SK-N-SH (cell line): ENCODE results near the gene TAGLN2. TPM values are rescaled to one million over a fixed set of nuclear protein-coding genes. Genes with fewer than 3 reads are reported as not detected.

ENCODE experiments used
- CTCF ChIA-PET: fragments of 300-600, 350-600 bp; formaldehyde crosslinking; extraction: SDS; loops from one replicate; lab custom pipeline; 2021; lab: Yijun Ruan, JAX
- POLR2A ChIA-PET: fragments of 350-600 bp; sonication (Branson Sonifier 250); formaldehyde crosslinking; extraction: SDS; loops from one replicate; lab custom pipeline; 2020; ENCODE audit warnings: antibody characterized with exemption, inconsistent platforms; lab: Yijun Ruan, JAX
- DNase-seq: peaks from one replicate; pipeline ENCODE4 v3.0.0; 2012
- H2AFZ ChIP-seq: fragments of 200-600 bp; sonication (generic); 2 replicates; pipeline ENCODE4 v1.8.1; 2016; ENCODE audit warnings: antibody characterized with exemption, mild to moderate bottlenecking, low read depth
- H3F3A ChIP-seq: fragments of 200-600 bp; sonication (generic); replicated peaks from 2 replicates; pipeline ENCODE3; 2016; ENCODE audit warnings: antibody characterized with exemption, mild to moderate bottlenecking; ENCODE audit not compliant: insufficient read depth
- H3K27ac ChIP-seq, 2 experiments: fragments of 200-500 bp in 1 of 2; fragments of 200-600 bp in 1 of 2; sonication (Bioruptor generic) in 1 of 2; sonication (generic), shearing (Covaris generic) in 1 of 2; 2 replicates each; pipeline versions ENCODE4 v1.5.1 to v1.6.1; 2014 to 2016; ENCODE audit warnings: low read depth in 2 of 2, inconsistent platforms in 1 of 2, low read length in 1 of 2, mild to moderate bottlenecking in 1 of 2, mixed read lengths in 1 of 2
- H3K27me3 ChIP-seq: fragments of 200-600 bp; sonication (generic), shearing (Covaris generic); 2 replicates; pipeline ENCODE4 v1.6.1; 2016; ENCODE audit warnings: mixed run types; ENCODE audit not compliant: insufficient read depth
- H3K36me3 ChIP-seq, 2 experiments: fragments of 200-500 bp in 1 of 2; fragments of 200-600 bp in 1 of 2; sonication (Bioruptor generic) in 1 of 2; sonication (generic) in 1 of 2; replicated peaks in 1 of 2; 2 replicates each; pipeline versions ENCODE3 to v1.5.1; 2014 to 2016; ENCODE audit warnings: low read length in 1 of 2, mild to moderate bottlenecking in 1 of 2; ENCODE audit not compliant: insufficient read depth in 2 of 2, control insufficient read depth in 1 of 2
- H3K4me1 ChIP-seq, 2 experiments: fragments of 200-500 bp in 1 of 2; fragments of 200-600 bp in 1 of 2; sonication (Bioruptor generic) in 1 of 2; sonication (generic), shearing (Covaris generic) in 1 of 2; 2 replicates each; pipeline versions ENCODE4 v1.5.1 to v1.6.1; 2014 to 2016; ENCODE audit warnings: low read depth in 1 of 2, low read length in 1 of 2, mixed run types in 1 of 2; ENCODE audit not compliant: insufficient read depth in 2 of 2, control insufficient read depth in 1 of 2
- H3K4me2 ChIP-seq: fragments of 200-600 bp; sonication (generic), shearing (Covaris generic); 2 replicates; pipeline ENCODE4 v1.6.1; 2017; ENCODE audit warnings: mixed run types
- H3K4me3 ChIP-seq, 2 experiments: fragments of 200-500 bp in 1 of 2; fragments of 200-600 bp in 1 of 2; sonication (Bioruptor generic) in 1 of 2; sonication (generic), shearing (Covaris generic) in 1 of 2; 2 replicates each; pipeline versions ENCODE4 v1.5.1 to v1.8.1; 2014 to 2016; ENCODE audit warnings: low read depth in 2 of 2, inconsistent platforms in 1 of 2, low read length in 1 of 2, mild to moderate bottlenecking in 1 of 2, mixed read lengths in 1 of 2, moderate library complexity in 1 of 2
- H3K79me2 ChIP-seq: fragments of 200-600 bp; sonication (generic); 2 replicates; pipeline ENCODE4 v1.8.1; 2017; ENCODE audit warnings: mild to moderate bottlenecking; ENCODE audit not compliant: insufficient read depth
- H3K9ac ChIP-seq: fragments of 200-600 bp; sonication (generic); 2 replicates; pipeline ENCODE4 v1.6.1; 2017; ENCODE audit warnings: mixed run types
- H3K9me2 ChIP-seq: fragments of 200-600 bp; sonication (generic); 2 replicates; pipeline ENCODE4 v1.6.1; 2017; ENCODE audit warnings: mixed run types
- H3K9me3 ChIP-seq: fragments of 200-600 bp; sonication (generic); 2 replicates; pipeline ENCODE4 v1.6.1; 2017; ENCODE audit warnings: mixed run types, mild to moderate bottlenecking, moderate library complexity
- H4K20me1 ChIP-seq: fragments of 200-600 bp; sonication (generic); 2 replicates; pipeline ENCODE4 v1.6.1; 2017; ENCODE audit warnings: mild to moderate bottlenecking, mixed run types; ENCODE audit not compliant: insufficient read depth
- CHD2 ChIP-seq: fragments of 150-350 bp; IDR thresholded peaks from 2 replicates; pipeline ENCODE4 v1.6.1; 2018; ENCODE audit warnings: low read length; ENCODE audit not compliant: partially characterized antibody
- EZH2phosphoT487 ChIP-seq: fragments of 200-600 bp; sonication (generic); IDR thresholded peaks from 2 replicates; pipeline ENCODE4 v1.6.1; 2017; ENCODE audit warnings: low read depth, mixed run types, mild to moderate bottlenecking, antibody characterized with exemption, moderate library complexity, borderline replicate concordance
- FOSL2 ChIP-seq: IDR thresholded peaks from 2 replicates; pipeline ENCODE4 v1.4.0; 2012; ENCODE audit warnings: low read depth, mild to moderate bottlenecking, moderate library complexity, borderline replicate concordance
- FOXJ3 ChIP-seq: sonication (generic); formaldehyde crosslinking; IDR thresholded peaks from 2 replicates; pipeline ENCODE4 v1.5.1; 2020; ENCODE audit warnings: mild to moderate bottlenecking, missing genetic modification reagents
- GATA2 ChIP-seq: sonication (generic); formaldehyde crosslinking; IDR thresholded peaks from 2 replicates; pipeline ENCODE4 v1.5.0; 2020; ENCODE audit warnings: mild to moderate bottlenecking, missing genetic modification reagents
- IRF3 ChIP-seq: fragments of 150-350 bp; IDR thresholded peaks from 2 replicates; pipeline ENCODE4 v1.6.1; 2016; ENCODE audit warnings: mild to moderate bottlenecking, low read depth, low read length
- MAX ChIP-seq: IDR thresholded peaks from 2 replicates; pipeline ENCODE4 v1.4.0; 2012; ENCODE audit warnings: low read depth
- NRF1 ChIP-seq: IDR thresholded peaks from 2 replicates; pipeline ENCODE4 v1.6.1; 2012; ENCODE audit warnings: low read depth, mild to moderate bottlenecking, low read length
- POLR2AphosphoS5 ChIP-seq: IDR thresholded peaks from 2 replicates; pipeline ENCODE4 v1.6.1; 2012; ENCODE audit warnings: low read depth, low read length
- SIN3A ChIP-seq: IDR thresholded peaks from 2 replicates; pipeline ENCODE4 v1.6.1; 2012; ENCODE audit warnings: low read depth, mild to moderate bottlenecking, low read length, moderate library complexity, borderline replicate concordance
- TAF1 ChIP-seq: IDR thresholded peaks from 2 replicates; pipeline ENCODE4 v1.6.1; 2012; ENCODE audit warnings: low read depth, mild to moderate bottlenecking, low read length, moderate library complexity, borderline replicate concordance
- TCF12 ChIP-seq: IDR thresholded peaks from 2 replicates; pipeline ENCODE4 v1.4.0; 2012
- USF1 ChIP-seq: IDR thresholded peaks from 2 replicates; pipeline ENCODE4 v1.4.0; 2012; ENCODE audit warnings: low read depth, borderline replicate concordance
- WGBS: methylation state at CpG from one replicate; pipeline ENCODE4 v1.1.6; 2017; ENCODE audit warnings: low lambda C conversion rate; 5-methylcytosine and 5-hydroxymethylcytosine counted together
- polyA plus RNA-seq, 3 experiments: library from polyadenylated mRNA; depleted of rRNA; stranded (reverse); fragments of >200 nt; gene quantifications; 2 replicates each; pipeline ENCODE4 v1.2.3, GENCODE V29; 2012

Gene TAGLN2
- polyA plus RNA-seq, 1 of the 3 experiments (the other 2 are of a cell fraction), result 646 TPM

GRCh38 chr1:159923203-159924024 lies 1.9 kb downstream of the TAGLN2 start:
- Histone ChIP-seq H3K36me3 (peaks cover 23 to 24% of the 10 kb centered on the region in 2 experiments), H3K4me3 (peak overlapping the region; percentile 91 to 97), H4K20me1 (peaks cover 51% of the 10 kb centered on the region), H3K9me2 (no peaks in the 10 kb centered on the region), H3K79me2 (peaks cover 79% of the 10 kb centered on the region), H3F3A (peaks cover 21% of the 10 kb centered on the region), H2AFZ (no peak overlapping the region), H3K9ac (peak overlapping the region; percentile 100), H3K27ac (peak overlapping the region; percentile 73 to 97), H3K9me3 (no peaks in the 10 kb centered on the region), H3K27me3 (no peaks in the 10 kb centered on the region), H3K4me2 (peak overlapping the region; percentile 93), H3K4me1 (peaks cover 29 to 35% of the 10 kb centered on the region in 2 experiments; a peak in 3 of 4 replicates)
- DNase-seq, result no peak
- ChIA-PET POLR2A (interaction anchor here (0.6 to 1.1 kb wide), 2 partner anchors 9 to 22 kb away, joined by 3 read pairs; partner anchors contain the start of gene IGSF9), CTCF (interaction anchor here (0.7 to 22.3 kb wide), 11 partner anchors 11 to 141 kb away, joined by 3 to 460 read pairs (median 5); no protein-coding TSS in a partner anchor)
- WGBS, result 50% methylated on average over 19 of the region's 20 CpGs
- TF ChIP-seq IRF3 (no peak), SIN3A (no peak), USF1 (no peak), EZH2phosphoT487 (no peak), MAX (no peak), TAF1 (no peak), NRF1 (no peak), CHD2 (no peak), GATA2 (no peak), FOSL2 (no peak), FOXJ3 (CRISPR knock-in tag) (no peak)

GRCh38 chr1:159922511-159923202 lies 2.6 kb downstream of the TAGLN2 start:
- no peaks in the 10 kb centered on the region for H3K9me2 ChIP-seq
- TF ChIP-seq TCF12, result 0 out of 2 replicates have a peak, but pooled peaks have one; percentile 5
- TF ChIP-seq POLR2AphosphoS5, result no peak
- TF ChIP-seq, all 33 proteins: peak for 1
- Histone ChIP-seq H2AFZ (no peak overlapping the region), H3K79me2 (peaks cover 82% of the 10 kb centered on the region), H3K4me3 (peak overlapping the region; percentile 91 to 97), H3K9ac (peak overlapping the region; percentile 100), H3K9me3 (no peaks in the 10 kb centered on the region), H3K27me3 (no peaks in the 10 kb centered on the region), H3K4me1 (peaks cover 35% of the 10 kb centered on the region in 2 experiments), H3F3A (peaks cover 29% of the 10 kb centered on the region), H3K27ac (peak overlapping the region; percentile 73 to 97), H3K4me2 (peak overlapping the region; percentile 93), H4K20me1 (peaks cover 54% of the 10 kb centered on the region), H3K36me3 (peaks cover 25 to 28% of the 10 kb centered on the region in 2 experiments)
- 57% methylated on average over 3 of the region's 8 CpGs for WGBS
- POLR2A ChIA-PET, result interaction anchor here (1.1 kb wide), 1 partner anchor 23 kb away, joined by 3 read pairs; the partner anchor contains the start of gene IGSF9
- CTCF ChIA-PET, result interaction anchor here (0.7 to 22.3 kb wide), 8 partner anchors 11 to 157 kb away, joined by 3 to 460 read pairs (median 6); no protein-coding TSS in a partner anchor
- DNase-seq, result peak; percentile 62
